ENCODE results near the gene SCAMP2.

The SCAMP2 gene

GRCh38 chr15:74794970-74795349 lies 78.2 kb downstream of the SCAMP2 start:
- no peak for DNase-seq (ENCODE audit: low read depth)

DNA sequence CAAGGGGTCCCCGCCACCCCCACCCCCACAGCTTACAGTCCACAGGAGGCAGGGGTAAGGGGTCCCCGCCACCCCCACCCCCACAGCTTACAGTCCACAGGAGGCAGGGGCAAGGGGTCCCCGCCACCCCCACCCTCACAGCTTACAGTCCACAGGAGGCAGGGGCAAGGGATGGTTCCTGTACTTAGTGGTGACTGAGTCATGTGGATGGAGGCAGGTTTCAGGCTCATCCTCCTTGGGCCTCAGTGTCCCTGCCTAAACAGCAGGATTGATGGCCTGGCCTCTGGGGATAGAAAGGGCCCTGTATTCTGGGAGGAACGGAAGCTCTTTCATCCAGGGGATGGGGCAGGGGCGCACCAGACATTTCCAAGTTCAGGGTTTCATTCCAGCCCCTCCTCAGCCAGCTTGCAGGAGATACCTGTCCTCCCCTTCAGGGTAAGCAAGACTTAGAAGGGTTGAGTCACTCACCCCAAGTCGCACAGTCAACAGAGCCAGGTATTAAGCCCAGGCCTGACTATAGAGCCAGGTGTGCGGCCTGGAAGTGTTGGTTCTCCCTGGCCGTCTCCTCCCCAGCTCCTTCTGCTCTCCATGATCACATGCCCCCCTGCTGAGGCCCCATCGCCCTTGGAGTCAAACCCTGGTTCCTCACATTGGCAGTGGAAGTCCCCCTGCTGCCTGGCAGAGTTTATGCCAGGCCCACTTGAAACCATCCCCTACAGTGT lies 78.8 kb downstream of the SCAMP2 start:
- no peak for DNase-seq (ENCODE audit: low read depth)

Measured in stimulated activated CD4-positive, alpha-beta T cell treated with anti-CD3 and anti-CD28 coated beads, Interleukin-2, amount 100 ng/mL, for 4 hours (primary cell).